Keratinocyte (primary cell): Measurements from ENCODE around the gene FSIP1. TPM values are rescaled to one million over a fixed set of nuclear protein-coding genes. Genes with fewer than 3 reads are reported as not detected.
A peak's percentile ranks its signal among the peaks of the same experiment; 100 is the strongest.

Source experiments
- DNase-seq: peaks from one replicate; pipeline ENCODE4 v3.0.0-alpha.2; 2011; ENCODE audit warnings: low read depth, missing footprints, low spot score
- FAIRE-seq: peaks from 2 replicates; lab custom pipeline; 2011; peaks lifted over from hg19 to GRCh38; lab: Jason Lieb, UNC
- H2AFZ ChIP-seq: 2 replicates; pipeline ENCODE4 v1.6.0; 2012; ENCODE audit warnings: low read length, control low read depth, inconsistent platforms; ENCODE audit not compliant: control insufficient read depth
- H3K27ac ChIP-seq: 2 replicates; pipeline ENCODE4 v1.5.1; 2011; ENCODE audit warnings: low read length; ENCODE audit not compliant: control insufficient read depth, insufficient read depth
- H3K27me3 ChIP-seq: 3 replicates; pipeline ENCODE4 v1.6.0; 2011; ENCODE audit warnings: low read length; ENCODE audit not compliant: control insufficient read depth, insufficient read depth; ENCODE audit errors: extremely low read depth
- H3K36me3 ChIP-seq, 2 experiments: 2 replicates in 1 of 2; 3 replicates in 1 of 2; pipeline ENCODE4 v1.5.1; 2011; ENCODE audit warnings: low read length in 2 of 2, mild to moderate bottlenecking in 1 of 2; ENCODE audit not compliant: control insufficient read depth in 2 of 2, insufficient read depth in 2 of 2; ENCODE audit errors: extremely low read depth in 1 of 2
- H3K4me1 ChIP-seq: 3 replicates; pipeline ENCODE4 v1.5.1; 2011; ENCODE audit warnings: low read length; ENCODE audit not compliant: control insufficient read depth, insufficient read depth; ENCODE audit errors: extremely low read depth
- H3K4me2 ChIP-seq: 3 replicates; pipeline ENCODE4 v1.6.0; 2011; ENCODE audit warnings: low read depth, low read length; ENCODE audit not compliant: control insufficient read depth, insufficient read depth; ENCODE audit errors: extremely low read depth
- H3K4me3 ChIP-seq, 3 experiments: fragments of 200-600 bp in 1 of 3; sonication (generic) in 1 of 3; 2 replicates in 2 of 3; 3 replicates in 1 of 3; pipeline ENCODE4 v1.5.1; 2011 to 2016; ENCODE audit warnings: low read length in 3 of 3, mild to moderate bottlenecking in 3 of 3, control low read depth in 2 of 3, inconsistent platforms in 1 of 3, low read depth in 1 of 3, mixed read lengths in 1 of 3, mixed run types in 1 of 3, moderate library complexity in 1 of 3; ENCODE audit not compliant: control insufficient read depth in 2 of 3, insufficient read depth in 2 of 3; ENCODE audit errors: extremely low read depth in 1 of 3
- H3K79me2 ChIP-seq: 2 replicates; pipeline ENCODE4 v1.6.0; 2012; ENCODE audit warnings: low read length; ENCODE audit not compliant: control insufficient read depth, insufficient read depth
- H3K9ac ChIP-seq: 3 replicates; pipeline ENCODE4 v1.6.0; 2011; ENCODE audit warnings: low read length; ENCODE audit not compliant: control insufficient read depth, insufficient read depth; ENCODE audit errors: extremely low read depth
- H3K9me1 ChIP-seq: 3 replicates; pipeline ENCODE4 v1.6.0; 2011; ENCODE audit warnings: low read length; ENCODE audit not compliant: control insufficient read depth, insufficient read depth; ENCODE audit errors: extremely low read depth
- H3K9me3 ChIP-seq: 2 replicates; pipeline ENCODE4 v1.5.1; 2012; ENCODE audit warnings: low read depth, low read length; ENCODE audit not compliant: control insufficient read depth
- H4K20me1 ChIP-seq: 3 replicates; pipeline ENCODE4 v1.6.0; 2011; ENCODE audit warnings: low read length; ENCODE audit not compliant: control insufficient read depth, insufficient read depth; ENCODE audit errors: extremely low read depth
- CTCF ChIP-seq, 3 experiments: IDR thresholded peaks in 1 of 3; conservative IDR thresholded peaks in 1 of 3; optimal IDR thresholded peaks in 1 of 3; 2 replicates in 2 of 3; 3 replicates in 1 of 3; pipeline versions ENCODE3 to v1.5.1; 2011; ENCODE audit warnings: low read length in 3 of 3, mild to moderate bottlenecking in 3 of 3, moderate library complexity in 2 of 3, control low read depth in 1 of 3, inconsistent platforms in 1 of 3; ENCODE audit not compliant: insufficient read depth in 2 of 3; ENCODE audit errors: extremely low read depth in 1 of 3
- EZH2 ChIP-seq: IDR thresholded peaks from one replicate; pipeline ENCODE4 v1.6.1; 2012; ENCODE audit warnings: inconsistent platforms, mild to moderate bottlenecking, low read length, moderate library complexity
- dilution Hi-C: fragments of 300-500 bp; cut with MboI; formaldehyde crosslinking; loops from one replicate; pipeline ENCODE4 v1.7.0; 2020; ENCODE audit warnings: low sequenced_read_pairs; ENCODE audit not compliant: extremely low pct_ligation_motif_present
- polyA plus RNA-seq, 5 experiments: library from polyadenylated mRNA; depleted of rRNA in 3 of 5; stranded (reverse) in 3 of 5; stranded (forward) in 1 of 5; unstranded in 1 of 5; fragments of >200 nt; gene quantifications; 1 replicate in 1 of 5; 2 replicates in 3 of 5; 3 replicates in 1 of 5; pipeline versions ENCODE4 v1.2.1 to v1.2.3, GENCODE V29; 2011 to 2012; ENCODE audit warnings: missing spikeins in 2 of 5, low read depth in 1 of 5, low replicate concordance in 1 of 5

Gene FSIP1
- polyA plus RNA-seq, 1 donor (not counting 4 experiments of a cell fraction or from before 2014, with no cell fraction given) = 1.5 TPM

DNA sequence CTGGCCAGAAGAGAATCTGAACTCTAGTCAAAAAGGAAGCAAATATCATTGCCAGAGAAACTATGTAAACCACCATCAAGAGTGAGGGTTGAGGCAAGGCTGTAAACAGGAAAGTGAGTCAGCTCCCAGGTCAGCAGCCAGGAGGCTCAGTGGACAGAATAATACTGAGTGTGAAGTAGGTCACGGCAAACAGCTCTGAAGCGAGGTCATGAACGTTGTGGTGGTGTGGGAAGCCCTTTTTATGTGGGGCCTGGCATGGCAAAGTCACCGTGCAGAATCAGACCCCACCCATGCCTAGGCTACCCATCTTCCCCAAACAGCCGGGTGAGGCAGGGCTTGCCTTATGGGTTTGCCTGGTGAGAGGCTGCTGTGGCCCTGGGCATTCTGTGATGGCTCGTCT, 157.8 kb downstream of the FSIP1 start:
- H3K9ac ChIP-seq = no peak overlapping the region
- peak overlapping the region; percentile 47 for H3K27ac ChIP-seq
- H2AFZ ChIP-seq = no peak overlapping the region
- no peaks in the 10 kb centered on the region for H3K27me3 ChIP-seq
- no peaks in the 10 kb centered on the region for H3K79me2 ChIP-seq
- no peak overlapping the region for H3K4me3 ChIP-seq
- peak; percentile 97 for FAIRE-seq
- no peaks in the 10 kb centered on the region for H4K20me1 ChIP-seq
- dilution Hi-C loops = loop anchor here (25.0 kb wide), 1 partner anchor 137 kb away; no protein-coding TSS in a partner anchor
- H3K9me3 ChIP-seq = peaks cover 2% of the 10 kb centered on the region
- no peak overlapping the region for H3K4me2 ChIP-seq
- no peaks in the 10 kb centered on the region for H3K36me3 ChIP-seq
- TF ChIP-seq CTCF (optimal IDR thresholded peaks at IDR 0.05 in 1 of 3, IDR thresholded peaks at IDR 0.05 in 1 of 3, conservative IDR thresholded peaks at IDR 0.05 in 1 of 3; ENCODE audit: extremely low read depth in 1 of 3, insufficient read depth in 2 of 3, low read length in 3 of 3) (no peak), EZH2 (no peak)
- DNase-seq = no peak
- H3K4me1 ChIP-seq = peaks cover 35% of the 10 kb centered on the region
- H3K9me1 ChIP-seq = no peaks in the 10 kb centered on the region

- Histone ChIP-seq H3K27ac (no peak overlapping the region), H3K9me3 (peaks cover 2% of the 10 kb centered on the region), H4K20me1 (no peaks in the 10 kb centered on the region), H3K79me2 (no peaks in the 10 kb centered on the region), H3K9ac (no peak overlapping the region), H3K27me3 (no peaks in the 10 kb centered on the region), H3K4me1 (peaks cover 27% of the 10 kb centered on the region), H3K9me1 (no peaks in the 10 kb centered on the region), H2AFZ (no peak overlapping the region), H3K4me3 (no peak overlapping the region), H3K4me2 (no peak overlapping the region), H3K36me3 (no peaks in the 10 kb centered on the region)
- FAIRE-seq = no peak
- DNase-seq = no peak
- dilution Hi-C loops = no loop called here
- TF ChIP-seq CTCF (optimal IDR thresholded peaks at IDR 0.05 in 1 of 3, IDR thresholded peaks at IDR 0.05 in 1 of 3, conservative IDR thresholded peaks at IDR 0.05 in 1 of 3; ENCODE audit: extremely low read depth in 1 of 3, insufficient read depth in 2 of 3, low read length in 3 of 3) = no peak
- no peak for TF ChIP-seq EZH2
These were observed 159.1 kb downstream of the FSIP1 start for GRCh38 chr15:39623529-39623931.
